Uterus (tissue), 4 donors: ENCODE results near the gene PHC2. TPM values are rescaled to one million over a fixed set of nuclear protein-coding genes. Genes with fewer than 3 reads are reported as not detected.

ENCODE experiments used
- DNase-seq, 2 donors: peaks; one replicate each; pipeline ENCODE4 v3.0.0-alpha.2; 2019 to 2020
- H3K27ac ChIP-seq, 2 donors: fragments of 200-600 bp; sonication (generic); 1 replicate in 1 of 2; 2 replicates in 1 of 2; pipeline ENCODE4 v1.5.1; 2016 to 2018
- H3K27me3 ChIP-seq, 2 donors: fragments of 200-600 bp; sonication (generic); one replicate each; pipeline ENCODE4 v1.5.1; 2018 to 2019; ENCODE audit warnings: control low read depth in 1 of 2
- H3K36me3 ChIP-seq, 2 donors: fragments of 200-600 bp; sonication (generic); one replicate each; pipeline ENCODE4 v1.5.1; 2019; ENCODE audit warnings: control low read depth in 1 of 2
- H3K4me1 ChIP-seq, 2 donors: fragments of 200-600 bp; sonication (generic); one replicate each; pipeline ENCODE4 v1.5.1; 2018 to 2019; ENCODE audit warnings: control low read depth in 1 of 2
- H3K4me3 ChIP-seq, 2 donors: fragments of 200-600 bp; sonication (generic); 1 replicate in 1 of 2; 2 replicates in 1 of 2; pipeline ENCODE4 v1.5.1; 2018 to 2019; ENCODE audit warnings: mild to moderate bottlenecking in 1 of 2
- H3K9me3 ChIP-seq, 2 donors: fragments of 200-600 bp; sonication (generic); one replicate each; pipeline ENCODE4 v1.5.1; 2019; ENCODE audit warnings: control low read depth in 1 of 2
- POLR2A ChIP-seq, 2 donors: fragments of 450-650 bp; IDR thresholded peaks; one replicate each; pipeline ENCODE4 v1.6.1; 2016; ENCODE audit warnings: antibody characterized with exemption in 2 of 2, mild to moderate bottlenecking in 1 of 2, moderate library complexity in 1 of 2
- intact Hi-C: fragments of 100-400 bp; cut with DNase I; formaldehyde crosslinking; loops from one replicate; pipeline ENCODE4 v1.15.1; 2023; ENCODE audit warnings: low total_unique reads
- total RNA-seq, 4 donors: library from RNA; depleted of rRNA in 3 of 4; stranded (reverse); fragments of >200 nt in 3 of 4; gene quantifications; one replicate each; pipeline versions ENCODE4 v1.1.0 to v1.2.4, GENCODE V29; 2014 to 2023
- TF ChIP-seq, protein P1 (sequence below), 4 experiments: fragments of 200-600 bp in 2 of 4; fragments of 450-650 bp in 2 of 4; sonication (generic) in 2 of 4; IDR thresholded peaks; one replicate each; pipeline ENCODE4 v1.5.1; 2016 to 2019; ENCODE audit warnings: antibody characterized with exemption in 4 of 4, mild to moderate bottlenecking in 2 of 4, moderate library complexity in 1 of 4
- donor health status: DM: yes; HTN: yes; CAD: no.

The PHC2 gene
- total RNA-seq, 4 donors from 2014 or later, result 51.5 to 203 (median 102) TPM

DNA sequence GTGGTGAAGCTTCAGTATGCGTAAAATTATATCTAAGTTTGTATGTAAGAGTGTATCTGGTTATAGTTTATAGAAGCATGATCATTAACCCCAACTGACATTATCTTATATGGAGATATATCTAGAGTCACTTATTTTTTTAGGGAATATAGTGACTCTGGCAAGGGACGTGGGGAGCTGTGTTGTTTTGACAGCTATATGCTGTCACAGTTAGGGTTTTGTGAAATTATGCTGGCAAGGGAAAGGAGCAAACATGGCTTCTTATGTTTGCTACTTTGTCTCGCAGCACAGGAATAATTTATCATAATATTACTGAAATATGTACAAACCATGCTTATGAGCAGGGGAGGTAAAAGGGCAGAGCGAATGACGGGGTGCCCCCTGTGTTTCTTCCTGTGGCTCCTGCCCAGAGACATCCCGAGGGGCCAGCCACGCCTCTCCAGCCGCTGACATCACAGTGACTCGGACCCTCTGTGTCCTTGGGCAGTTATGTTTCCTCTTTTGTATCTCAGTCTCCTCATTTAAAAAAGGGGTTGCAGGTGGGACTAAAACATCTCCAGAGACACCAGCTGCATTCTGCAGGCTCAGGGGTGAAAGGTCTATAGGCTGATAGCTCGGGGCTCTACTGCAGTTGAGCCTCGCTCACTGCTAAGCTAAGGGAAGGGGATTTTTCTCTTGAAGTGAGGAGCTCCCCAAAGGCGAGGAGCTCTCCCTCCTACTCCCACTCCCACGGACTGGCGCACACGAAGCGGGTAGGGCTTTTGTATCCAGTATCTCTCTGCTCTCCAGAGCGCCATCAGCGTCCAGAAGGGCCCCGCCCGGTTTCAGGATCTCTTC lies 124.9 kb downstream of the PHC2 start:
- Histone ChIP-seq H3K36me3 (no peaks in the 10 kb centered on the region), H3K9me3 (no peaks in the 10 kb centered on the region), H3K27me3 (no peaks in the 10 kb centered on the region), H3K4me1 (peaks cover 0 to 5% of the 10 kb centered on the region in 2 donors), H3K4me3 (peak overlapping the region in 1 of 2 donors; percentile 38), H3K27ac (peak overlapping the region in 1 of 2 donors; percentile 56)
- DNase-seq, result no peak
- intact Hi-C loops, result no loop called here
- TF ChIP-seq POLR2A (IDR thresholded peaks at IDR 0.05), result no peak
- TF ChIP-seq, protein P1, sequence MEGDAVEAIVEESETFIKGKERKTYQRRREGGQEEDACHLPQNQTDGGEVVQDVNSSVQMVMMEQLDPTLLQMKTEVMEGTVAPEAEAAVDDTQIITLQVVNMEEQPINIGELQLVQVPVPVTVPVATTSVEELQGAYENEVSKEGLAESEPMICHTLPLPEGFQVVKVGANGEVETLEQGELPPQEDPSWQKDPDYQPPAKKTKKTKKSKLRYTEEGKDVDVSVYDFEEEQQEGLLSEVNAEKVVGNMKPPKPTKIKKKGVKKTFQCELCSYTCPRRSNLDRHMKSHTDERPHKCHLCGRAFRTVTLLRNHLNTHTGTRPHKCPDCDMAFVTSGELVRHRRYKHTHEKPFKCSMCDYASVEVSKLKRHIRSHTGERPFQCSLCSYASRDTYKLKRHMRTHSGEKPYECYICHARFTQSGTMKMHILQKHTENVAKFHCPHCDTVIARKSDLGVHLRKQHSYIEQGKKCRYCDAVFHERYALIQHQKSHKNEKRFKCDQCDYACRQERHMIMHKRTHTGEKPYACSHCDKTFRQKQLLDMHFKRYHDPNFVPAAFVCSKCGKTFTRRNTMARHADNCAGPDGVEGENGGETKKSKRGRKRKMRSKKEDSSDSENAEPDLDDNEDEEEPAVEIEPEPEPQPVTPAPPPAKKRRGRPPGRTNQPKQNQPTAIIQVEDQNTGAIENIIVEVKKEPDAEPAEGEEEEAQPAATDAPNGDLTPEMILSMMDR (IDR thresholded peaks at IDR 0.05), result no peak

DNA sequence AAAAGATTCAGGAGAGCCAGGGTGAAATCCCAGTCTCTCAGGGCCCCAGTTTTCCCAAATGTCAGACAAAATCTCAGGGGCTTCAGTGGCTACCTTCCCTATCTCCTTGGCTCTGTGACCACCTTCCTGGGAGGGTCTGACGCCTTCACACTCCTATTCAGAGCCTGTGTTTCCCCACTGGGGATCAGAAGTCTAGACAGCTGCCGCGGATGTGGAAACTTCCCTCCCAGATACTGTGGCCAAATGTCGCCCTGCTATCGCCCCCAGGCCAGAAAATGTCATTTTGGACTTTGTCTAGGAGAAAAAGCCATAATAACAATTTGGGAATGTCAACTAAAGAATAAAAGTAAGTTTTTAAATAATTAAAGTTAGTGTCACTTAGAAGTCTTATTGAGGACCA lies 125.9 kb downstream of the PHC2 start:
- TF ChIP-seq, protein P1 (IDR thresholded peaks at IDR 0.05), result no peak
- TF ChIP-seq POLR2A (IDR thresholded peaks at IDR 0.05), result no peak
- intact Hi-C loops, result no loop called here
- DNase-seq, result no peak

DNA sequence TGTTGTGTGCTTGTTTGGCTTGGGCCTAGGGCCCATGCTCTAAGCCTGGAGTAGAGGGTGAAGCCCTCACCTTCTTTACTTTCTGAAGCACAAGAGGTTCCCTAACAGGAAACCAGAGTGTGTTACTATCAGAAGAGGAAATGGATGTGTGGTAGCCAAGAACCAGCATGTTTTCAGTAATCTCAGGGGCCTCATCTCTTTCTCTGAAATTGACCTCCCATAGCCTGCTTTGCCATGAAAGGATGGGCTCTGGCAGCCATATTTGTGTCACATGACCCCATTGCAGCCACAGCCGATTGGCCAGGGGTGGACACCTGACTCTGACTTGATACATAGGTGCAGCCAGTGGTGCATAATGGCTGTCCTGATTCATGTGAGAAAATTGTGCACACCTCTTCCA lies 128.6 kb downstream of the PHC2 start:
- peaks cover 0 to 11% of the 10 kb centered on the region in 2 donors for H3K4me1 ChIP-seq

More for the DNA sequence above, 125.9 kb downstream of the PHC2 start:
- Histone ChIP-seq H3K27me3 (no peaks in the 10 kb centered on the region), H3K9me3 (no peaks in the 10 kb centered on the region), H3K36me3 (no peaks in the 10 kb centered on the region), H3K4me3 (no peak overlapping the region), H3K27ac (no peak overlapping the region), H3K4me1 (peaks cover 0 to 11% of the 10 kb centered on the region in 2 donors)

DNA sequence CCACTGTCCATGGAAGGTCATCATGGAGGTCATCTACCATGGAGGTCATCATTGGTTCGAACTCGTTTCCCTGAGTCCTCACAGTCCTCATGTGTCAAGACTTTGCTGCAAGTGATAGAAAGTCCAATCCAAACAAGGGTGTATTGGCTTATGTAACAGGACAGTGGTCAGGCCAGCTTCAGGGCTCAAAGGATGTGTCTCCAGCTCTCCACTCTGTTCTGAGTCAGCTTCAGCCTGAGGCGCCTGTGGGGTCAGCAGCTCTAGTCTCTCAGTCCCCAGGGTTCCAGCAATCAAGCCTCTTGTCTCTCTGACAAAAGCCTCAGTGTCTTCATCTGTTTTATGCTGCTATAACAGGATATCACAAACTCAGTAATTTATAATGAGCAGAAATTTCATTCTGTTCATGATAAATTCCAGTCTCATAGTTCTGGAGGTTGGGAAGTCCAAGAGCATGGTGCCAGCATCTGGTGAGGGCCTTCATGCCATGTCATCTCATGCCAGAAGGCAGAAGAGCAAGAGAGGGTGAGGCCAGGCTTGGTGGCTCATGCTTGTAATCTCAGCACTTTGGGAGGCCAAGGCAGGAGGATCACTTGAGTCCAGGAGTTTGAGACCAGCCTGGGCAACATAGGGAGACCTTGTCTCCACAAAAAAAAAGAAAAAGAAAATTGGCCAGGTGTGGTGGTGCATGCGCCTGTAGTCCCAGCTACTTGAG lies 129.5 kb downstream of the PHC2 start:
- H3K27me3 ChIP-seq, result no peaks in the 10 kb centered on the region
- H3K9me3 ChIP-seq, result no peaks in the 10 kb centered on the region
- no peaks in the 10 kb centered on the region for H3K36me3 ChIP-seq
- peak in 1 of 2 donors; percentile 46 for DNase-seq
- TF ChIP-seq, protein P1 (IDR thresholded peaks at IDR 0.05), result no peak
- no peak for TF ChIP-seq POLR2A (IDR thresholded peaks at IDR 0.05)
- H3K27ac ChIP-seq, result peak overlapping the region; percentile 31 to 58
- intact Hi-C loops, result no loop called here
- peaks cover 0 to 6% of the 10 kb centered on the region in 2 donors for H3K4me1 ChIP-seq
- H3K4me3 ChIP-seq, result no peak overlapping the region

More for the DNA sequence above, 128.6 kb downstream of the PHC2 start:
- Histone ChIP-seq H3K27ac (no peak overlapping the region), H3K4me3 (no peak overlapping the region), H3K9me3 (no peaks in the 10 kb centered on the region), H3K27me3 (no peaks in the 10 kb centered on the region), H3K36me3 (no peaks in the 10 kb centered on the region)
- intact Hi-C loops, result no loop called here
- peak in 1 of 2 donors; percentile 9 for DNase-seq
- TF ChIP-seq, protein P1 (IDR thresholded peaks at IDR 0.05), result no peak
- no peak for TF ChIP-seq POLR2A (IDR thresholded peaks at IDR 0.05)

DNA sequence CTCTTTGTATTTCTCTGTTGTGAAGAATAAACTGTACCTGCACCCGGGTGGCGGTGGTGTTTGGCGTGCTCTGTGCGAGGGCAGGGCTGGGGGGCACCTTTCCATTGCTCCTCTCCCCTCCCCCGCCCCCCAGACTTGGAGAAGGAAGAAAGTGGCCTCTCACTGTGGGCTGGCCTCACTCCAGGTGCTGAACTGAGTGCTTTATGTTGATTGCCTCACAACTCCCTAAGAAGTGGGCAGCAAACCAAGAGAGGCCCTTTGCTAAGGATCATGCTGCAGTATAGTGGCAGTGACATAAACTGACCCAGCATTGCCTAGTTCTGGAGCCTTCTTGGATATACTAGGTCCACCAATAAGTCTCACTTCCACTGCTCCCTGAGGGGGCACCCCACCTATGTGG lies 130.2 kb downstream of the PHC2 start:
- Histone ChIP-seq H3K27me3 (no peaks in the 10 kb centered on the region), H3K9me3 (no peaks in the 10 kb centered on the region), H3K4me3 (no peak overlapping the region), H3K27ac (peak overlapping the region; percentile 31 to 58), H3K36me3 (no peaks in the 10 kb centered on the region), H3K4me1 (peaks cover 0 to 6% of the 10 kb centered on the region in 2 donors)
- intact Hi-C loops, result no loop called here
- TF ChIP-seq POLR2A (IDR thresholded peaks at IDR 0.05), result no peak
- TF ChIP-seq, protein P1 (IDR thresholded peaks at IDR 0.05), result no peak
- peak; percentile 82 to 91 for DNase-seq
